Sigmoid colon (tissue), 3 donors: ENCODE measurements around the gene POU2F3.

Experiments used
- CTCF ChIP-seq, 4 experiments: fragments of 450-650 bp in 3 of 4; fragments of 200-600 bp in 1 of 4; IDR thresholded peaks; one replicate each; pipeline ENCODE4 v1.5.1; 2016 to 2019; ENCODE audit warnings: antibody characterized with exemption in 4 of 4, mild to moderate bottlenecking in 3 of 4, moderate library complexity in 2 of 4
- POLR2A ChIP-seq, 2 donors: fragments of 450-650 bp; IDR thresholded peaks; one replicate each; pipeline ENCODE4 v1.6.1; 2016; ENCODE audit warnings: antibody characterized with exemption in 2 of 2, mild to moderate bottlenecking in 2 of 2, moderate library complexity in 2 of 2

DNA sequence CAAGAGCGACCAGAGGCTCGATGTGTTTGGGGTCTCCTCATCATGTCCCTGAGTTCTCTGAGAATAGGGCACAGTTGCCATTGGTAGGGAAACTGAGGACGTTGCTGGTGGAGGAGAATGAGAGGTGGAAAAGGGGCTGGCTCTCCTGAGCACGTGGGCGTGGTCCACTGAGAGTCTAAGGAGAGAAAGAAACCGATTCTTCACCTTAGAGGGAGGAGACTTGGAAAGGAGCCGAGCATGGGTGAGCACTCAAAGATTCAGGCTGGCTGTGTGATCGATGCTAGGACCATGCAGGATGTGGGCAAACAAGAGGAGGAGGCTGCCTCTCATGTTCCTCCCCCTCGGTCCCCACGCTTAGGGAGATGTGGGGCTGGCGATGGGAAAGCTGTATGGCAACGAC lies 65.3 kb downstream of the POU2F3 start:
- no peak for TF ChIP-seq CTCF (IDR thresholded peaks at IDR 0.05)
- no peak for TF ChIP-seq POLR2A (IDR thresholded peaks at IDR 0.05)
